Liver (tissue), 3 donors: ENCODE results near the gene C1QTNF3.

Experiments
- ATF3 ChIP-seq: IDR thresholded peaks from 2 replicates; pipeline ENCODE4 v1.6.1; 2016; ENCODE audit warnings: antibody characterized with exemption
- FOXA1 ChIP-seq: IDR thresholded peaks from 2 replicates; pipeline ENCODE4 v1.6.1; 2016; ENCODE audit warnings: antibody characterized with exemption
- GABPA ChIP-seq, 2 donors: IDR thresholded peaks in 1 of 2; conservative IDR thresholded peaks in 1 of 2; 2 replicates each; pipeline ENCODE4 v1.6.1; 2016; ENCODE audit warnings: antibody characterized with exemption in 2 of 2, mild to moderate bottlenecking in 1 of 2, moderate library complexity in 1 of 2
- HNF4G ChIP-seq: IDR thresholded peaks from 2 replicates; pipeline ENCODE4 v1.6.1; 2016; ENCODE audit warnings: antibody characterized with exemption
- JUND ChIP-seq, 2 donors: IDR thresholded peaks; 2 replicates each; pipeline ENCODE4 v1.6.1; 2016; ENCODE audit warnings: antibody characterized with exemption in 2 of 2
- NR2F2 ChIP-seq: IDR thresholded peaks from 2 replicates; pipeline ENCODE4 v1.6.1; 2016; ENCODE audit warnings: antibody characterized with exemption
- RAD21 ChIP-seq, 2 donors: IDR thresholded peaks; 2 replicates each; pipeline ENCODE4 v1.6.1; 2016; ENCODE audit warnings: antibody characterized with exemption in 2 of 2, mild to moderate bottlenecking in 2 of 2
- REST ChIP-seq: IDR thresholded peaks from 2 replicates; pipeline ENCODE4 v1.6.1; 2016; ENCODE audit warnings: antibody characterized with exemption, mild to moderate bottlenecking
- SP1 ChIP-seq: IDR thresholded peaks from 2 replicates; pipeline ENCODE4 v1.6.1; 2018; ENCODE audit warnings: antibody characterized with exemption, mild to moderate bottlenecking
- TAF1 ChIP-seq: conservative IDR thresholded peaks from 2 replicates; pipeline ENCODE4 v1.6.1; 2016; ENCODE audit warnings: antibody characterized with exemption, mild to moderate bottlenecking
- YY1 ChIP-seq: IDR thresholded peaks from 2 replicates; pipeline ENCODE4 v1.6.1; 2016; ENCODE audit warnings: antibody characterized with exemption, mild to moderate bottlenecking
- TF ChIP-seq, protein P1 (sequence below): fragments of 150-350 bp; IDR thresholded peaks from 2 replicates; pipeline ENCODE4 v1.5.1; 2017; ENCODE audit warnings: improper control_type of control experiment, low read depth, low read length; ENCODE audit not compliant: missing input control
- TF ChIP-seq, protein P2 (sequence below): IDR thresholded peaks from 2 replicates; pipeline ENCODE4 v1.6.1; 2016; ENCODE audit warnings: antibody characterized with exemption
- TF ChIP-seq, protein P3 (sequence below): IDR thresholded peaks from 2 replicates; pipeline ENCODE4 v1.6.1; 2016; ENCODE audit warnings: antibody characterized with exemption
- donor health status: healthy.
- donor health status: healthy.

GRCh38 chr5:34053133-34053532 lies 10.1 kb upstream of the C1QTNF3 start:
- TF ChIP-seq, protein P1, sequence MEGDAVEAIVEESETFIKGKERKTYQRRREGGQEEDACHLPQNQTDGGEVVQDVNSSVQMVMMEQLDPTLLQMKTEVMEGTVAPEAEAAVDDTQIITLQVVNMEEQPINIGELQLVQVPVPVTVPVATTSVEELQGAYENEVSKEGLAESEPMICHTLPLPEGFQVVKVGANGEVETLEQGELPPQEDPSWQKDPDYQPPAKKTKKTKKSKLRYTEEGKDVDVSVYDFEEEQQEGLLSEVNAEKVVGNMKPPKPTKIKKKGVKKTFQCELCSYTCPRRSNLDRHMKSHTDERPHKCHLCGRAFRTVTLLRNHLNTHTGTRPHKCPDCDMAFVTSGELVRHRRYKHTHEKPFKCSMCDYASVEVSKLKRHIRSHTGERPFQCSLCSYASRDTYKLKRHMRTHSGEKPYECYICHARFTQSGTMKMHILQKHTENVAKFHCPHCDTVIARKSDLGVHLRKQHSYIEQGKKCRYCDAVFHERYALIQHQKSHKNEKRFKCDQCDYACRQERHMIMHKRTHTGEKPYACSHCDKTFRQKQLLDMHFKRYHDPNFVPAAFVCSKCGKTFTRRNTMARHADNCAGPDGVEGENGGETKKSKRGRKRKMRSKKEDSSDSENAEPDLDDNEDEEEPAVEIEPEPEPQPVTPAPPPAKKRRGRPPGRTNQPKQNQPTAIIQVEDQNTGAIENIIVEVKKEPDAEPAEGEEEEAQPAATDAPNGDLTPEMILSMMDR = no peak
- TF ChIP-seq TAF1 = no peak
- no peak for TF ChIP-seq RAD21 (IDR thresholded peaks at IDR 0.05)
- TF ChIP-seq, protein P2, sequence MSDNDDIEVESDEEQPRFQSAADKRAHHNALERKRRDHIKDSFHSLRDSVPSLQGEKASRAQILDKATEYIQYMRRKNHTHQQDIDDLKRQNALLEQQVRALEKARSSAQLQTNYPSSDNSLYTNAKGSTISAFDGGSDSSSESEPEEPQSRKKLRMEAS = no peak
- no peak for TF ChIP-seq JUND (IDR thresholded peaks at IDR 0.05)
- TF ChIP-seq NR2F2 = no peak
- TF ChIP-seq GABPA (IDR thresholded peaks at IDR 0.05 in 1 of 2, conservative IDR thresholded peaks at IDR 0.05 in 1 of 2) = no peak
- TF ChIP-seq SP1 = no peak
- TF ChIP-seq YY1 = no peak
- no peak for TF ChIP-seq REST
- no peak for TF ChIP-seq HNF4G
- TF ChIP-seq FOXA1 = no peak
- TF ChIP-seq ATF3 = no peak
- TF ChIP-seq, protein P3, sequence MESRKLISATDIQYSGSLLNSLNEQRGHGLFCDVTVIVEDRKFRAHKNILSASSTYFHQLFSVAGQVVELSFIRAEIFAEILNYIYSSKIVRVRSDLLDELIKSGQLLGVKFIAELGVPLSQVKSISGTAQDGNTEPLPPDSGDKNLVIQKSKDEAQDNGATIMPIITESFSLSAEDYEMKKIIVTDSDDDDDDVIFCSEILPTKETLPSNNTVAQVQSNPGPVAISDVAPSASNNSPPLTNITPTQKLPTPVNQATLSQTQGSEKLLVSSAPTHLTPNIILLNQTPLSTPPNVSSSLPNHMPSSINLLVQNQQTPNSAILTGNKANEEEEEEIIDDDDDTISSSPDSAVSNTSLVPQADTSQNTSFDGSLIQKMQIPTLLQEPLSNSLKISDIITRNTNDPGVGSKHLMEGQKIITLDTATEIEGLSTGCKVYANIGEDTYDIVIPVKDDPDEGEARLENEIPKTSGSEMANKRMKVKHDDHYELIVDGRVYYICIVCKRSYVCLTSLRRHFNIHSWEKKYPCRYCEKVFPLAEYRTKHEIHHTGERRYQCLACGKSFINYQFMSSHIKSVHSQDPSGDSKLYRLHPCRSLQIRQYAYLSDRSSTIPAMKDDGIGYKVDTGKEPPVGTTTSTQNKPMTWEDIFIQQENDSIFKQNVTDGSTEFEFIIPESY = no peak
